HepG2 (cell line): ENCODE data around the gene NUDT8. TPM values are rescaled to one million over a fixed set of nuclear protein-coding genes. Genes with fewer than 3 reads are reported as not detected.

ENCODE experiments used
- FOXP1 ChIP-seq, 2 experiments: fragments of 450-650 bp in 1 of 2; IDR thresholded peaks; 2 replicates each; pipeline ENCODE4 v1.6.1; 2017 to 2018; ENCODE audit warnings: antibody characterized with exemption in 1 of 2
- GATAD1 ChIP-seq: IDR thresholded peaks from 2 replicates; pipeline ENCODE4 v1.6.1; 2016; ENCODE audit warnings: missing genetic modification reagents, missing compliant biosample characterization
- HMG20B ChIP-seq: conservative IDR thresholded peaks from 2 replicates; pipeline ENCODE4 v1.6.1; 2016; ENCODE audit warnings: missing genetic modification reagents, missing compliant biosample characterization
- ISL2 ChIP-seq: sonication (generic); formaldehyde crosslinking; IDR thresholded peaks from 2 replicates; pipeline ENCODE4 v1.5.0; 2020; ENCODE audit warnings: missing genetic modification reagents
- NCOA5 ChIP-seq: sonication (generic); formaldehyde crosslinking; IDR thresholded peaks from 2 replicates; pipeline ENCODE4 v1.4.0; 2020; ENCODE audit warnings: missing genetic modification reagents
- REPIN1 ChIP-seq: sonication (generic); formaldehyde crosslinking; IDR thresholded peaks from 2 replicates; pipeline ENCODE4 v1.8.0; 2022; ENCODE audit warnings: missing genetic modification reagents, low read depth, mild to moderate bottlenecking, borderline replicate concordance
- SPEN ChIP-seq: sonication (generic); formaldehyde crosslinking; IDR thresholded peaks from 2 replicates; pipeline ENCODE4 v1.5.1; 2020; ENCODE audit warnings: low read depth, mild to moderate bottlenecking, missing genetic modification reagents
- ZNF781 ChIP-seq: sonication (generic); formaldehyde crosslinking; IDR thresholded peaks from 2 replicates; pipeline ENCODE4 v1.5.1; 2020; ENCODE audit warnings: borderline replicate concordance, mild to moderate bottlenecking, missing genetic modification reagents; ENCODE audit errors: not compliant biosample characterization
- ZNF790 ChIP-seq: sonication (generic); formaldehyde crosslinking; IDR thresholded peaks from 2 replicates; pipeline ENCODE4 v1.8.0; 2022; ENCODE audit warnings: missing genetic modification reagents, mild to moderate bottlenecking, borderline replicate concordance
- ZNF792 ChIP-seq: IDR thresholded peaks from 2 replicates; pipeline ENCODE4 v1.6.1; 2016
- ZNF850 ChIP-seq: sonication (generic); formaldehyde crosslinking; conservative IDR thresholded peaks from 2 replicates; pipeline ENCODE4 v1.9.0; 2021; ENCODE audit warnings: mild to moderate bottlenecking, missing genetic modification reagents
- polyA plus RNA-seq, 8 experiments: library from polyadenylated mRNA; depleted of rRNA in 3 of 8; stranded (reverse) in 7 of 8; unstranded in 1 of 8; fragments of >200 nt; fragmentation: Illumina TruSeq in 4 of 8; extraction: Trizol in 4 of 8; gene quantifications; 2 replicates each; pipeline versions ENCODE4 v1.2.1 to v1.2.3, GENCODE V29; 2011 to 2016; ENCODE audit warnings: low read depth in 4 of 8, missing spikeins in 1 of 8, mixed read lengths in 1 of 8; ENCODE audit not compliant: insufficient read depth in 1 of 8
- total RNA-seq, 5 experiments: library from RNA; depleted of rRNA; stranded (reverse); fragments of >200 nt; fragmentation: Illumina TruSeq; extraction: Trizol; gene quantifications; 2 replicates each; pipeline ENCODE4 v1.2.3, GENCODE V29; 2016; ENCODE audit warnings: low read depth in 1 of 5
- TF ChIP-seq, protein P1 (sequence below): sonication (generic); formaldehyde crosslinking; IDR thresholded peaks from 2 replicates; pipeline ENCODE4 v1.4.0; 2020; ENCODE audit warnings: missing genetic modification reagents
- TF ChIP-seq, protein P2 (sequence below): IDR thresholded peaks from 2 replicates; pipeline ENCODE4 v1.4.0; 2020; ENCODE audit warnings: mild to moderate bottlenecking, missing genetic modification reagents
- TF ChIP-seq, protein P3 (sequence below): sonication (generic); formaldehyde crosslinking; IDR thresholded peaks from 2 replicates; pipeline ENCODE4 v1.5.1; 2020; ENCODE audit warnings: mild to moderate bottlenecking, missing genetic modification reagents, borderline replicate concordance

Gene NUDT8
- total and polyA plus RNA-seq, 2 of the 13 experiments (the other 11 are each of a cell fraction or from before 2014, with no cell fraction given), result 6.7 to 25.8 TPM

DNA sequence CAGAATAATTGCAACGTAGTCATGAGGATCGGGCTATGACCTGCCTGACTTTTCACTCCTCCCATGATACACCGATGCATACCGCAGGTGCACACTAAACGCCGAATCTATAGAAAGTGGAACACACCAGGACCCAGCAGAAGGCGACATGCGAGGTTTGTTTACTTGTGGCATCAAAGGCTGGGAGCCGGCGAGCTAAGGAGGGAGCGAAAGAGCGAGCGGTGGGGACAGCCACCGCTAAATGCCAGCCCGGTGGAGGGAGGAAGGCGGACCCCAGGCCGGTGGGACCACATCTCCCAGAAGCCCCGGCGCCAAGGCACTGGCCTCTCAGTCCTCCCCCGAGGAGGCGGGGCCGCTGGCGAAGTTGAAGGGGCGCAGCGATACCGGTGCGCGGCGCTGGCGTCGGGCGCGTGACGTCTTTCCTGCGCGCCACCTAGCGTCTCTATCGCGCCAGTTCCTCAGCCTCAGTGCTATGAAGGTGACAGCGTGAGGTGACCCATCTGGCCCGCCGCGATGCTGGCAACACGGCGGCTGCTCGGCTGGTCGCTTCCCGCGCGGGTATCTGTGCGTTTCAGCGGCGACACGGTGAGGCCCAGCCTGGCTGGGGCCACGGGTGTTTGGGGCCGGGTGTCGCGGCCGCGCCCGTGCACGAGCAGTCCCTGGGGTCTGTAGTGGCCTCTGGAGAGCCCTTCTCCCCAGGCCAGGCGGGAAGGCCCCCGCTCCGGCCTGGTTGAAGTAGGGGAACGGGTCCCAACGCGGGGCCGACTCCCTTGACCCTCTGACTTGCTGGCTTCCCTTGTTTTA, 23.0 kb downstream of the NUDT8 start, which contains the start of gene NDUFV1 (continued):
- TF ChIP-seq, protein P1, sequence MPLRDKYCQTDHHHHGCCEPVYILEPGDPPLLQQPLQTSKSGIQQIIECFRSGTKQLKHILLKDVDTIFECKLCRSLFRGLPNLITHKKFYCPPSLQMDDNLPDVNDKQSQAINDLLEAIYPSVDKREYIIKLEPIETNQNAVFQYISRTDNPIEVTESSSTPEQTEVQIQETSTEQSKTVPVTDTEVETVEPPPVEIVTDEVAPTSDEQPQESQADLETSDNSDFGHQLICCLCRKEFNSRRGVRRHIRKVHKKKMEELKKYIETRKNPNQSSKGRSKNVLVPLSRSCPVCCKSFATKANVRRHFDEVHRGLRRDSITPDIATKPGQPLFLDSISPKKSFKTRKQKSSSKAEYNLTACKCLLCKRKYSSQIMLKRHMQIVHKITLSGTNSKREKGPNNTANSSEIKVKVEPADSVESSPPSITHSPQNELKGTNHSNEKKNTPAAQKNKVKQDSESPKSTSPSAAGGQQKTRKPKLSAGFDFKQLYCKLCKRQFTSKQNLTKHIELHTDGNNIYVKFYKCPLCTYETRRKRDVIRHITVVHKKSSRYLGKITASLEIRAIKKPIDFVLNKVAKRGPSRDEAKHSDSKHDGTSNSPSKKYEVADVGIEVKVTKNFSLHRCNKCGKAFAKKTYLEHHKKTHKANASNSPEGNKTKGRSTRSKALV (CRISPR knock-in tag), result no peak
- peak; percentile 99 for TF ChIP-seq GATAD1
- TF ChIP-seq, protein P2, sequence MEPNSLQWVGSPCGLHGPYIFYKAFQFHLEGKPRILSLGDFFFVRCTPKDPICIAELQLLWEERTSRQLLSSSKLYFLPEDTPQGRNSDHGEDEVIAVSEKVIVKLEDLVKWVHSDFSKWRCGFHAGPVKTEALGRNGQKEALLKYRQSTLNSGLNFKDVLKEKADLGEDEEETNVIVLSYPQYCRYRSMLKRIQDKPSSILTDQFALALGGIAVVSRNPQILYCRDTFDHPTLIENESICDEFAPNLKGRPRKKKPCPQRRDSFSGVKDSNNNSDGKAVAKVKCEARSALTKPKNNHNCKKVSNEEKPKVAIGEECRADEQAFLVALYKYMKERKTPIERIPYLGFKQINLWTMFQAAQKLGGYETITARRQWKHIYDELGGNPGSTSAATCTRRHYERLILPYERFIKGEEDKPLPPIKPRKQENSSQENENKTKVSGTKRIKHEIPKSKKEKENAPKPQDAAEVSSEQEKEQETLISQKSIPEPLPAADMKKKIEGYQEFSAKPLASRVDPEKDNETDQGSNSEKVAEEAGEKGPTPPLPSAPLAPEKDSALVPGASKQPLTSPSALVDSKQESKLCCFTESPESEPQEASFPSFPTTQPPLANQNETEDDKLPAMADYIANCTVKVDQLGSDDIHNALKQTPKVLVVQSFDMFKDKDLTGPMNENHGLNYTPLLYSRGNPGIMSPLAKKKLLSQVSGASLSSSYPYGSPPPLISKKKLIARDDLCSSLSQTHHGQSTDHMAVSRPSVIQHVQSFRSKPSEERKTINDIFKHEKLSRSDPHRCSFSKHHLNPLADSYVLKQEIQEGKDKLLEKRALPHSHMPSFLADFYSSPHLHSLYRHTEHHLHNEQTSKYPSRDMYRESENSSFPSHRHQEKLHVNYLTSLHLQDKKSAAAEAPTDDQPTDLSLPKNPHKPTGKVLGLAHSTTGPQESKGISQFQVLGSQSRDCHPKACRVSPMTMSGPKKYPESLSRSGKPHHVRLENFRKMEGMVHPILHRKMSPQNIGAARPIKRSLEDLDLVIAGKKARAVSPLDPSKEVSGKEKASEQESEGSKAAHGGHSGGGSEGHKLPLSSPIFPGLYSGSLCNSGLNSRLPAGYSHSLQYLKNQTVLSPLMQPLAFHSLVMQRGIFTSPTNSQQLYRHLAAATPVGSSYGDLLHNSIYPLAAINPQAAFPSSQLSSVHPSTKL (CRISPR knock-in tag), result peak; percentile 71
- TF ChIP-seq HMG20B (CRISPR knock-in tag), result no peak
- no peak for TF ChIP-seq FOXP1 (IDR thresholded peaks at IDR 0.05)
- no peak for TF ChIP-seq FOXP1 (CRISPR knock-in tag; IDR thresholded peaks at IDR 0.05)
- TF ChIP-seq NCOA5 (CRISPR knock-in tag), result no peak
- no peak for TF ChIP-seq ZNF850 (CRISPR knock-in tag)
- peak; percentile 86 for TF ChIP-seq SPEN (CRISPR knock-in tag)
- peak; percentile 58 for TF ChIP-seq ZNF781 (CRISPR knock-in tag)
- no peak for TF ChIP-seq ZNF790 (CRISPR knock-in tag)
- TF ChIP-seq ZNF792 (CRISPR knock-in tag), result peak; percentile 59
- peak; percentile 81 for TF ChIP-seq ISL2 (CRISPR knock-in tag)
- TF ChIP-seq, protein P3, sequence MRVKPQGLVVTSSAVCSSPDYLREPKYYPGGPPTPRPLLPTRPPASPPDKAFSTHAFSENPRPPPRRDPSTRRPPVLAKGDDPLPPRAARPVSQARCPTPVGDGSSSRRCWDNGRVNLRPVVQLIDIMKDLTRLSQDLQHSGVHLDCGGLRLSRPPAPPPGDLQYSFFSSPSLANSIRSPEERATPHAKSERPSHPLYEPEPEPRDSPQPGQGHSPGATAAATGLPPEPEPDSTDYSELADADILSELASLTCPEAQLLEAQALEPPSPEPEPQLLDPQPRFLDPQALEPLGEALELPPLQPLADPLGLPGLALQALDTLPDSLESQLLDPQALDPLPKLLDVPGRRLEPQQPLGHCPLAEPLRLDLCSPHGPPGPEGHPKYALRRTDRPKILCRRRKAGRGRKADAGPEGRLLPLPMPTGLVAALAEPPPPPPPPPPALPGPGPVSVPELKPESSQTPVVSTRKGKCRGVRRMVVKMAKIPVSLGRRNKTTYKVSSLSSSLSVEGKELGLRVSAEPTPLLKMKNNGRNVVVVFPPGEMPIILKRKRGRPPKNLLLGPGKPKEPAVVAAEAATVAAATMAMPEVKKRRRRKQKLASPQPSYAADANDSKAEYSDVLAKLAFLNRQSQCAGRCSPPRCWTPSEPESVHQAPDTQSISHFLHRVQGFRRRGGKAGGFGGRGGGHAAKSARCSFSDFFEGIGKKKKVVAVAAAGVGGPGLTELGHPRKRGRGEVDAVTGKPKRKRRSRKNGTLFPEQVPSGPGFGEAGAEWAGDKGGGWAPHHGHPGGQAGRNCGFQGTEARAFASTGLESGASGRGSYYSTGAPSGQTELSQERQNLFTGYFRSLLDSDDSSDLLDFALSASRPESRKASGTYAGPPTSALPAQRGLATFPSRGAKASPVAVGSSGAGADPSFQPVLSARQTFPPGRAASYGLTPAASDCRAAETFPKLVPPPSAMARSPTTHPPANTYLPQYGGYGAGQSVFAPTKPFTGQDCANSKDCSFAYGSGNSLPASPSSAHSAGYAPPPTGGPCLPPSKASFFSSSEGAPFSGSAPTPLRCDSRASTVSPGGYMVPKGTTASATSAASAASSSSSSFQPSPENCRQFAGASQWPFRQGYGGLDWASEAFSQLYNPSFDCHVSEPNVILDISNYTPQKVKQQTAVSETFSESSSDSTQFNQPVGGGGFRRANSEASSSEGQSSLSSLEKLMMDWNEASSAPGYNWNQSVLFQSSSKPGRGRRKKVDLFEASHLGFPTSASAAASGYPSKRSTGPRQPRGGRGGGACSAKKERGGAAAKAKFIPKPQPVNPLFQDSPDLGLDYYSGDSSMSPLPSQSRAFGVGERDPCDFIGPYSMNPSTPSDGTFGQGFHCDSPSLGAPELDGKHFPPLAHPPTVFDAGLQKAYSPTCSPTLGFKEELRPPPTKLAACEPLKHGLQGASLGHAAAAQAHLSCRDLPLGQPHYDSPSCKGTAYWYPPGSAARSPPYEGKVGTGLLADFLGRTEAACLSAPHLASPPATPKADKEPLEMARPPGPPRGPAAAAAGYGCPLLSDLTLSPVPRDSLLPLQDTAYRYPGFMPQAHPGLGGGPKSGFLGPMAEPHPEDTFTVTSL (CRISPR knock-in tag), result no peak
- peak; percentile 68; the same call in 1 of the 2 replicates for TF ChIP-seq REPIN1 (CRISPR knock-in tag)
